Measurements from ENCODE around the gene H2BK1.

H2BK1 gene

DNA sequence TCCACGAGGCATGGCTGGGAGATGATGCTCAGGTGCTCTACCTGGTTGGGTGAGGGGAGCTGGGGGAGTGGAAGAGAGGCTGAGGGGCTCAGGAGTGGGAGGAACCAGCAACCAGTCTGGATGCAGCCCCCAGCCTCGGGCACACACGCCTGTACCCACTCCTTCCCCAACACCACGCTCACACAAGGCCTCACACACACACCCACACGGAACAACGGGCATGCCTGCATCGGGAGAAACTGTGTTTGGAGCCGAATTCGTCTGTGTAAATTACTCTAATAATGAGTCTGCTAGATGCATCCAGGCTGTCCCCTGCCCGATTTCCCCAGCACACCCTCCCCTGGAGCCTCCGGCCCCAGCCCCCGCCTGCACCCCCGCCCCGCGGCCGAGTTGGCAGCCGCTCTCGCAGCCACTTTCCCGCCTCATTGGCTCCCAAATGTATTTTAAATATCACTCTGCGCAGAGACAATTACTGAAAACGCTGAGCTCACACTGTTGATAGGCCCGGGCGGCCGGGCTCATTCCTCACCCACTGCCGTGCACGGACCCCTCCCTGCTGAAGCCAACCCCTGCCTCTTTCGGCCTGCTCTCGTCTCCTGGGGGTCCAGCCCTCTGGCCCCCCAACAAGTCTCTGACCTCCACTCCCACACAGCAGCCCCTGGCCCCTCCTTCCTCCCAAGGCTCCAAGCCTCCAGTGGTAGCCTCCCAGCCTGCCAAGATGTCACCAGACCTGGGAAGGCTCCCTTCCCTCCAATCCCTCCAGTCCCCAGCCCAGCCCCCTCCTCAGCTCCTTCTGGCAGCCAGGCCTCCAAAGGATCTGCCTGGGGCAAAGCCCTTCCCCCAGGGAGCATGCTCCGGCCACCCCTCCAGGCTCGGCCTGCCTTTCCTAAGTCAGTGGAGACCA lies 11.1 kb downstream of the H2BK1 start:
- DNase-seq, result no peak

DNA sequence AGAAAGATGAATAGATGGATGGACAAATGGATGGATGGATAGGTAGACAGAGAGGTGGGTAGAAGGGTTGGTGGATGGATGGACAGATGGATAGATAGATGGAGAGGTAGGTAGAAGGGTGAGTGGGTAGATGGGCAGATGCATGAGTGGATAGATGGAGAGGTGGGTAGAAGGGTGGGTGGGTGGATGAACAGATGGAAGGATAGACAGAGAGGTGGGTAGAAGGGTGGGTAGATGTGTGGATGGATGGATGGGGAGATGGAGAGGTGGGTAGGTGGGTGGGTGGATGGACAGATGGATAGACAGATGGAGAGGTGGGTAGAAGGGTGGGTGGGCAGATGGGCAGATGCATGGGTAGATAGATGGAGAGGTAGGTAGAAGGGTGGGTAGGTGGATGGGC lies 12.4 kb downstream of the H2BK1 start:
- no peak for DNase-seq

DNA sequence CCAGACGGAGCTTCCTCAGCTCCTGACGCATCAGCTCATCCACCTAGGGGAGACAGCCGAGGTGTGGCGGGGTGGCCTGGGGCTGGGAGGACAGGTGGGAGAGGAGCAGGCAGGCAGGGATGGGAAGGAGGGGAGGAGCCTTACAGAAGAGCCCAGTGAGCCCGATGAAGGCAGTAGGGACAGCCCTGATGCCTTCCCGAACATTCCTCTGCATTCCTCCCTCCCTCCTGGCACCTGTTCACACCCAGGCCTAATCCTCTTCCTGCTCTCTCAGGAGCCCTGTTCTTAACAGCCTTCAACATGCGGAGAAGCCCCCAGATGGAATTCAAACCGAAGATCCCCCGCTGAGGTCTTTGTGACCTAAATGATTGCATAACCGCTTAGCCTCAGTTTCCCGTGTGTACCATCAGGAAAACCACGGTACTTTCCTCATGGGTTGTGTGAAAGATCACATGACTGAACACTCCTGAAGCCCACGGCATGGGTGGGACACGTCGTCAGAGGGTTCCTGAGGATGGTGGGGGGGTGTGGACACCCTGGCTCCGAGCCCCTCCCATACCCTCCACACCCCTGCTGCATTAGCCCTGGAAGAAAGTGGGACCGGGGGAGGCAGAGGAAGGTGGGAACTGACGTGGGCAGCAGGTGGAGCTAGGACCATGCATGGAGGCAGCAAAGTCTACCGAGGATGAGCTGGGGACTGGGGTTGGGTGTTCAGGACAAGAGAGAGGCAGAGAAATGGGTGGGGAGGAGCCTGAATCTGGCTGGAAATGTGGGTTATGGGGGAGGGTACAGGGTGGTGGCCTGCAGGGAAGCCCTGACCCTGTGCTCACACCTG lies 14.5 kb downstream of the H2BK1 start:
- DNase-seq, result no peak

DNA sequence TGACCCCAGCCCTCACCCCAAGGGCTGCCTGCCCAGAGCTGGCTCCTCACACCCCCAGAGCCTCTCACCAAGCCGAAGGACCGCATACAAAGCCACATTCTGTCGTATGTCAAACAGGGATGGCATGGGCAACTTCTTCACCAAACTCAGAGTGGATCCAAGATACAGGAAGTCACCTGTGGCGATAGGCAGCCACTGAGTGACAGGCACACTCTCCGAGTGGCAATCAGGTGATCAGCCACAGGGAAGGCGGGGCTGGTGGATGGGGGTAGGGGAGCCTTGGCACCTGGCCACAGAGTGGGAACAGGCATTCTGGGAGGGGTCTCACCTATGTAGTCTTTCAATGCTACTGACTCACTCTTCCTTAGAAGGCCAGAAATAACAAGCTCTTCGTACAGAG lies 16.1 kb downstream of the H2BK1 start:
- no peak for DNase-seq

DNA sequence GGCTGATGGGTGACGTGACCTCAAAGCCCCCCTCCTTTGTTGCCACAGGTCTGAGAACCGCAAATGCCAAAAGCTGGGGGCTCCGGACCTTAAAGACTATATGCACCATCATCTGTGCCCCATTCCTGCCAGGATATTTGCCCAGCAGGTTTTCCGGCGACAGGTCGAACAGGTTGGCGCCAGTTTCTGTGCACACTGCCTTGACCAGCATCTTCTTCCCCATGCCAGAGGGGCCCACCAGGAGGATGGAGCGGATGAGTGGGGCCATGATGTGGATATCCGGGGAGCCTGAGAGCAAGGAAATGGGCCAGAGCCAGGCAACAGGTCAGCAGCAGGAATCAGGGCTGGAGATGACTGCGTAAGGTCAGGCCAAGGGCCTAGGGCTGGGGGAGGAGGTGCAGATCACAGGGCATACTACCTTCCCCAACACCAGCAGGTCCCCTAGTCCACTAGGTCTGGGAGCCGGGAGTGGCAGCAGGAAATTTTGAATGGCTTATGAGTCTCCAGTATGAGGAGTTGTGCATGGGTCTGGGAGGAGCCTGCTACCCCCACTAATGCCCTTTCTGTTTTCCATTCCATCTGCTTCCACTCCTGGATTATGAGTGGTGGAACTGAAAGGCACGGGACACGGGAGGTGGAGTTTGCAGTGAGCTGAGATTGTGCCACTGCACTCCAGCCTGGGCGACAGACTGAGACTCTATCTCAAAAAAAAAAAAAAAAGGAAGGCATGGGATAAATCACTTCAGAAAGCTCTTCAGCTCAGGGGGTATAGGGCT lies 16.9 kb downstream of the H2BK1 start:
- no peak for DNase-seq

DNA sequence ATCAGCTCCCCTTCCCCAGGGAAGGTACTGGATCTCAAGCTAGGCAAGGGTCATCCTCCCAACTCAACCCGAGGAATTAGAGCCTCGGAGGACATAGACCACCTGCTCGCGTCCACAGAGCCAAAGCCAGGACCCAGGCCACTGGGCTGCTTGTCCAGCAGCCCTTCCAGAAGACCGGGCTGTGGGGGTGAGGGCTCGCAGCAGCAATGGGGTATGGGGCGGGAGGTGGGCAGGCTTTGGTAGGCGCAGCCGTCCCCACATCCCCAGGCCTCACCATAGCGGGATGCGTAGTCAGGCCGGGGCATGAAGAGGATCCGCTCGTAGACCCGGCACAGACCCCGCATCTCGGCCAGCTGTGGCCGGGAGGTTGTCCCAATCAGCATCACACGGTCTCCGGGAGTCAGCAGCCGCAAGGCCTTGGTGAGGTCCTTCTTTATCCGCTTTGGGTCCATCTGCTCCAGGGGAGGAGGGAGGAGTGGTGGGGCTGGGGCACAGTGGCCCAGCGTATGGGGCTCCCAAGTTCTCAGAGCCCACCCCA lies 18.2 kb downstream of the H2BK1 start:
- no peak for DNase-seq

DNA sequence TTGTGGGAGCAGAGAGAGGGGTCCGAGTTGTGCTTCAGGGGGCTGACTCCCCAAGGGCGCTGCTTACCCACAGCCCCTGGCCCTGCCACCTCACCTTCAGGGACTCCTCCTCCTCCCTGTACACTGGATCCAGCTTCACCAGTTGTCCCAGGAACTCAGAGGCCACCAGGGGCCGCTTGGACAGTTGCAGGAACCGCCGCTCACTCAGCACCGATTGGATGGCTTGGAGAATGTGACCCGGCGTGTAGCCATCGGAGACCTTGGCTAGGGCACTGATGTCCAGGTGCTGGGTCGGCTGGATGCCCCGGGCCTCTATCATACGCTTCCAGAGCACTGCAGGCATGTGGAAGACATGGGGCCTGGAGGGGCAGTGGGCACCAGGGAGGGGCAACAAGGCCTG lies 18.7 kb downstream of the H2BK1 start:
- no peak for DNase-seq

DNA sequence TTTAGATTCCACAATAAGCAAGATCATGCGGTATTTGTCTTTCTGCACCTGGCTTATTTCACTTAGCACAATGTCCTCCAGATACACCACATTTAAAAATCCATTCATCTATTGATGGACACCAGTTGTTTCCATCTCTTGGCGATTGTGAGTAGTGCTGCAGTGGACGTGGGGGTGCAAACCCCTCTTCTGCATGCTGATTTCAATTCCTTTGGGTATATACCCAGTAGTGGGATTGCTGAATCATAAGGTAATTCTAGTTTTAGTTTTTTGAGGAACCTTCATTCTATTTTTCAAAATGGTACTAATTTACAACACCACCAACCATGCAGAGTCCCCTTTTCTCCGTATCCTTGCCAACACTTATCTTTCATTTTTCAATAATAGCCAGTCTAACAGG lies 21.2 kb downstream of the H2BK1 start:
- DNase-seq, result no peak

DNA sequence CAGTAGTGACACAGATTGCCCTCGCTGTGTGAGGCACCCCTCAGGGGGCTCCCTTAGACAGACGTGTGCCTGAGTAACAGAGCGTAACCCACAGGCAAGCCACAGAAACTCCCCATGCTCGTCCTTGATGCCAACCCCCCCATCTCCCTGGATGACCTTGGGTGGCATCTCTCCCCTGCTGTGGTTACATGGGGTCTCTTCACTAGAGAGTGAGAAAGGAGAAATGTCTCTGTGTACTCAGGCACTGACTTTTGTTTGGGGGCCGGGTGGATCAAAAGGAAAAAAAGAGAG lies 22.1 kb downstream of the H2BK1 start:
- DNase-seq, result no peak

DNA sequence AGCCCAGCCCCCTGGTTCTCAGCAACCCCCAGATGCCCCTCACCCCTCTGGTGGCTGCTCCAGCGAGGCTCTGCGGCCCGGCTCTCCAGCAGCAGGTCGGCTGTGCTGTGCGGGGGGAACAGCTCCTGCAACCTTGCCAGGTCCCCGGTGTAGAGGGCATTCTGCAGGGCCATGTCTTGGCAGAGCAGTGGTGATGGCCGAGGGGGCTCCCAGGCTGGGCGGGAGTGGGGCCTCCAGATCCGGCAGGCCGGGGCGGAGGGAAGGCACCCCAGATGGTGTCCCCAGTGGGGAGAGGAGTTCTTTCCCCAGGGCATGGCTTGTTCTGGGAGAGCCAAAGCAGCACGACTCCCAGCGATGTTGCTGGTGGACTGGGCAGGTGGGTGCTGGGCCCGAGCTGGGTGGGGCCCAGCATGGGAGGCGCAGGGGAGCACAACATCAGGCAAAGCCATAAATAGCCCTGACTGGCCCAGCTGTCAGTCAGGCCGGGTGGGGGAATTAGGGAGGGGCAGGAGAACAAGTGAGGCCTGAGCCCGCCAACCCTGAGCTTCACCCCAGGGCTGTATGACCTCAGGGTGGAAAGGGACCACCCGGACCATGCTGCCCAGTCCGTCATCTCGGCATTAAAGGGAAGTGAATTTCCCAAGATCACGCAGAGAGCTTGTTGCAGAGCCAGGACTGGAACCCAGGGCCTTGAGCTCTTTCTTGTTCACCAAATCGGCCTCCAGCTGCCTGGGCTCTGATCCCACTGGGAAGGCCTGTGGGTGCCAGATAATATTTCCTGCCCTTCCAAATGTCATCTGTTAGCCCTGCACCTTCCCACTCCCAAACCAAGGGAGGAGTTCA lies 22.7 kb downstream of the H2BK1 start:
- no peak for DNase-seq

DNA sequence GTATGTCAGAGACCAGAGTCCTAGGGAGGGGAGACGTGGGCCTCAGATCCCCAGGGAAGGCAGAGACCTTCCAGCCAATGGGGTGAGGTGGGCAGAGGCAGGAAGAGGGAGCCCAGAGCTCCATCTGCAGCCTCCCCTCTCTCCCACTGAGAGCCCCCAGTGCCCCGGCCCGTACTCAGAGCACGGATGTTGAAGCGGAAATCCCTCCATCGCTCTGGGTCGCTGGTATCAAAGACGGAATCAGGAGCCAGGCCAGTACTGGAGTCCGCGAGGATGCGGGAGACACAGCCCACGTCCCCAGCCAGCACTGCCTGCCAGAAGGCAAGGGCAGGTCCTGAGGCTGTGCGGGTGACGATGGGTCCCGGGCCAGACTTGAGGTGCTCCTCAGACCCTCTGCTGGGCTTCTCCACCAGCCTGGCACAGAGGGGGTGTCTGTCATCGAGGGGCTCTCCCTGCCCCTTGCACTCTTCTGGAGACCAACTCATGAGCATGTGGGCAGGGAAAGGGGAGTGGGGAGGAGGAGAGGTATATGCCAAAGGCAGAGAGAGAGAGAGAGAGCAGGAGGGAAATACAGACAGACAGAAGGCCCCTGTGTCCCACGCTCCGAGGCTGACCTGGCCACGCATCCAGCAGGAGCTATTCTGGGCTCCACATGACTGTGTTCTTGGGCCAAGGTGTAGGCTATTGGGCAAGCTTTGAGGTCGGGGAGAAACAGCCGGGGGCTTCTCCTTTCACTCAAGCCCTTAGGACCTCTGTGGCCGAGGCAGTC lies 23.5 kb downstream of the H2BK1 start, which contains the start of gene ASB10:
Gene ASB10, minus strand, starts transcription at position 611 of the 769 bp plus-strand sequence. Its CDS starts 120 bp downstream, at position 491.
- no peak for DNase-seq

DNA sequence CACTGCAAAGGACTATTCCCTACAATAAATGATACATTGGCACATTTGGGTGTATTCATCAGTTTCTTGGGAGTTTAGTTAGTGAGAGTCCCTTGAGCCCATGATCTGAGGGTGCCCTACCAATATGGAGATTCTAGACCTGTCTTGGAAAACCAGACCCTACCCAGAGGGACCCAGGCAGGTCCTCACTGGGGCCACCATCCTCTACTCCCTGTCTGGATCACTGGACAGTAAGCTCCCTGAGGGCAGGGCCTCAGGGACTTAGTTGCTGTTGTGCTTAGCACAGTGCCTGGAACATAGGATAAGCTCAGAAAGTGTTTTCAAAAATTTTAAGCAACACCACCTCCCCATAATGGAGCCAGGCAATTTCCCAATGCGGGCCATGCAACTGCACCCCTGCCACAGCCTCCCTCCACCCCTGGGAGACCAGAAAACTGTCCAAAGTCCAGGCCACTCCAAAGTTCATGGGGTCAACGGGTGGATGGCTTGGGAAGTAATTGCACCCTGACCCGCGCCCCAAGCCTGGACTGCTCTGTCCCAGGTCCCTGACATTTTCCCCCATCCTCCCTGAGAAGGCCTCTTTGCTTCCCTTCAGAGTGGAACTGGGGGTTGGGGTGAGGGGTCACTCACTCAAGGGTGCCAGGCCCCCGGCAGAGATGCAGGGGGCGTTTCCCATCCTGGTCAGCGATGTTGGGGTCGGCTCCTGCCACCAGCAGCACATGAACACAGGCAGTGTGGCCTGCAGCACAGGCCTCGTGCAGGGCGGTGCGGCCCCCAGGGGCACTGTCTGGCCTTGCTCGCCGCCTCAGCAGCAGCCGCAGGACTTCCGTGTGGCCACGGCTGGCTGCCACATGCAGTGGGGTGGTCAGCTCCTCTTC lies 24.3 kb downstream of the H2BK1 start:
- no peak for DNase-seq

DNA sequence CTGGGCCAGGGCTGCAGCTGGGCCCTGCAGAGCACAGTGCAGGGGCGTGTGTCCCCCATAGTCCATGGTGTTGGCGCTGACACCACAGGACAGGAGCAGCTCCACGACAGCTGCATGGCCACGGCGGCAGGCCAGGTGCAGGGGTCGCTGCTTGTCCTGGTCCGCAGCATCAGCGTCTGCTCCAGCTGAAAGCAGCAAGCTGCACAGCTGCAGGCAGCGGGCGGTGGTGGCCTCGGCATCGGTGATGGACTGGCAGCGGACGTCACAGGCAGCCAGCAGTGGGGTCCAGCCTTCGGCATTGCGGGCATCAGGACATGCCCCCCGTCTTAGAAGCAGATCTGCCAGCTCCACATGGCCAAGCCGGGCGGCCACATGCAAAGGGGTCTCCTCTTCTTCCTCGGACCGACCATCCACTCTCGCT lies 29.3 kb downstream of the H2BK1 start:
- no peak for DNase-seq

DNA sequence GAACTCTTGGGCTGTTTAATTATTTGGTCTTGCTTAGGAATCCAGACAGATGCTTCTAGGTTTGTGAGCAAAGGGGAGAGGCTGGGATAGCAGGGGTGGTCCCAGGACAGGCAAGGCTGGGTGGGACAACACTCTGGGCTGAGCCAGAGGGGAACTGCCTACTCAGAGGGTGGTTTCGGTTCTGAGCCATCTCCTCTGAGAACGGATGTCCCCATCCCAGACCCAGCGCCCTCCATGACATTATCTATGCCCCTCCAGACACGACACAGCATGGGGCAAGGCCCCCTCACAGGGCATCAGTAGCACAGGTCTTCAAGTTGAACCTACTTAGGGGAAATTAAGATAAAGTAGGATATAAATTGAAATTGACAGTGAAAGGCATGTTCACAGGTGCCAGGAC lies 30.3 kb downstream of the H2BK1 start:
- DNase-seq, result no peak

DNA sequence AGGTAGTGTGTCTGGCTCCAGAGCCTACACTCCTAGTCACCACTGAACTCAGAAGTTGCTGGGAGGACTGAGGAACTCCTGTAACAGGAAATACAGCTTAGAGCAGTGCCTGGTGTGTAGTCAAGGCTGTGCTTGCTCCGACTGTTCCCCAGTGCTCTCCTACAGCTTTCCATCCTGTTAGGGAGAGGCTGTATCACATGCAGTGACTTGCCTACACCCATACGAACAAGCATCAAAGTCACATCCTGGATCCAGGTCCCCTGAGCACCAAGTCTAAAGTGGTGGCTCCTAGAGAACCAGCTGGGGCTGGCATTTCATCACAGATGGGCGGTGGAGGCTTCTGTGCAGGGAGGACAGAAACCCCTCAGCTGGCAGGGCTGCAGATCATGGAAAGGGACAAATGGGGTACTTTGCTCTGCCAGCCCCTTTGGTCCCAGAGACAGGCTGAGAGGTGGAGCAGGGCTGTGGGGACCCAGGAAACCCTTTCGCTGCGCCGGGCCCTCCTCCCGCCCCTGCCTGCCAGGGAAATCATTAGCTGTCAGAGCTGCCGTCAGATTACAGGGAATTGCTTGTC lies 30.9 kb downstream of the H2BK1 start:
- no peak for DNase-seq

DNA sequence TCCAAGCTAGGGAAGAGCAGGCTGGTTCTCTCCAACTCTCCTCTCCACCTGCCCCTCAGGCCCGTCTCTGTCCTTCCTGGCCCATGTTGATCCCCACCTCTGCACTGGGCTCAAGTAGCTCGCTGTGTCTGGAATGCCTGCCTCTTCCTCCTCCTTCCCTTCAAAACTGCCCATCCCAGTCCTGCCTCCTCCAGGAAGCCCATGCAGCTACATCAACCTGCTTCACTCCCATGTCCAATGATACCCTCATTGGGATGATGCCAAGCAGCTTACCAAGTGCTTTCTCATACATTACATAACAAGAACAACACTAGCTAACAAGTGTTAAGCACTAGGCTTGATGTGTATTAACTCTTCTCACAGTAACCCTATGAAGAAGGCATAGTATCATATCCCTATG lies 31.5 kb downstream of the H2BK1 start:
- no peak for DNase-seq

DNA sequence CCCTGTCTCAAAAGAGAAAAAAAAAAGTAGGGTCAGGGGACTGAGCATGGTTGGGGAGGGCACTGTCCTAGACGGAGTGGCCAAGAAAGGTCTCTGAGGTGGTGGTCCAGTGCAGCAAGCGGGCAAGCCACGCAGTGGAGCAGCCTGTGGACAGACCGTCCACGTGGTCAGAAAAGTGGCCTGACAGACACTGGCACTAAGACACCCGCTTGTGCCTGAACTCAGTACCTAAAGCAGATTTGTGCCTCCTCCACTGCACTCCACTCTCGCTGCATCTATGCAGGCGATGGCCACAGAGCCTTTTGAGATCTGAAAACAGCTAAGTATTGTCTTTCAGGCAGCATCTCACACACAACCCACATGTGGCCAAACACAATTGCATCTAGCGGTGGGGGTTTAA lies 32.1 kb downstream of the H2BK1 start:
- DNase-seq, result no peak

DNA sequence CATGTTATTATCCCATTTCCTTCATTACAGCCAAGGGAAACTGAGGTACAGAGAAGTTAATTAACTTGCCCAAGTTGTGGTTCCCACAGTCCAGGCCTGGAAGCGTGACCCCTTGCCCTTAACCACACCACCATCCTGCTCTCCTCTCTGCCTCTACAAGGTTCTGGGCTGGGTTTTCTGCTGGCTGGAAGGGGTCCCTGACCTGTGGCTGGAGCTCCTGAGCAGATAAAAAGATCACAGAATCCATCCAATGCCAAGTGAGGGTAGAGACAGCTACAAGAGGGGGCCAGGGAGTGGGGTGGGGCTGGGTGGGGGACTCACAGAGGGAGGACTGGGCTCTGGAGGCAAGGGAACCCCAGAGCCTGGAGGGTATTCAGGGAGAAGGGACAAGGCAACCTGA lies 33.0 kb downstream of the H2BK1 start:
- no peak for DNase-seq

DNA sequence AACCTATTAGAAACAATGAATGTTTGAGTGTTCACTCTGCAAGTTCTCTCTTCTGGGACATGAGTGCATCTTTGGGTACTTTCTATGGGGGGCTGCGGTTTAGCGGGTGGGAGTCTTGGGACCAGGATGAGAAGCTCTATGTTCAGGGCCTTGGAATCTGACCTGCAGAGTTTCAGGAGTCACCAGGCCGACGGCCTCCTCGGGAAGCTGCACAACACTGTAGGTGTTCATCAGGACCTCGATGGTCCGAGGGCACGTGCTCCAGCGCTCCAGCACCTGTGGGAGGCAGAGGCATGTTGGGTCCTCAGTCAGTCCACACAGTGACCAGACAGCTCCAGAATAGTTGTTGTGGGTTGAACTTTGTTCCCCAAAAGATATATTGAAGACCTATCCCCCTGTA lies 33.9 kb downstream of the H2BK1 start:
- DNase-seq, result no peak

DNA sequence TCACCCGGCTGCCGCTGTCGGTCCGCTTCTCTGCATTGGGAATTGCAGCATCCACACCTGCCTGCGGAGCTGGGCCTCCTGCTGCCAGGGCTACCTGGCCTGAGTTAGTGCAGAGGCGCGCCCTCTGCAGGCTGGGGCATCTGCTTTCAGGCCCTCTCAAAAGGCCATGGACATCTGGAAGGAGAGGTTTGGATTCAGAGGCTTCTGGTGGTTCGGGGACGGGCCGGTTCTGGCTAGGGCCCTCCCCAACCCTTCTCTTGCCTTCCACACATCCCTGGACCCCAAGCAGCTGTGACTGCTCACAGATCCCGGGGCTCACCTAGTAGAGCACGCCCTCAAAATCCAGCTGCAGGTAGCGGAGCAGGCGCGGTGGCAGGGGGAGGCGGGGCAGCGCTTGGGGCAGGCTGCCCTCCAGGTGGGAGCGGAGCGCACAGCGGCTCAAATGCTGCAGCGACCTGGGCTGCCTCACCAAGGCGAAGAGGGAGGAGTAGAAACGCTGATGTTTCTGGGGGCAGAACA lies 34.4 kb downstream of the H2BK1 start:
- no peak for DNase-seq

Data from stimulated activated CD4-positive, alpha-beta T cell treated with anti-CD3 and anti-CD28 coated beads, Interleukin-4, amount 100 ng/mL, for 24 hours (primary cell).